Chondrocyte (in vitro differentiated cells): ENCODE results near the gene KCTD19. TPM values are rescaled to one million over a fixed set of nuclear protein-coding genes. Genes with fewer than 3 reads are reported as not detected.
A peak's percentile ranks its signal among the peaks of the same experiment; 100 is the strongest.

Experiments used
- DNase-seq: peaks from one replicate; pipeline ENCODE4 v3.0.0; 2021; ENCODE audit warnings: mixed read lengths, low spot score
- H3K27ac Mint-ChIP-seq: one replicate; pipeline ENCODE4 v1.8.0; 2021; ENCODE audit warnings: mild to moderate bottlenecking, moderate library complexity, mixed read lengths; ENCODE audit not compliant: unreplicated experiment
- H3K27me3 Mint-ChIP-seq: 2 replicates; pipeline ENCODE4 v1.8.0; 2021; ENCODE audit warnings: low read depth, mixed read lengths
- H3K36me3 Mint-ChIP-seq: 2 replicates; pipeline ENCODE4 v1.8.0; 2021; ENCODE audit warnings: low read depth, mixed read lengths
- H3K4me1 Mint-ChIP-seq: 2 replicates; pipeline ENCODE4 v1.8.0; 2021; ENCODE audit warnings: low read depth, mild to moderate bottlenecking, mixed read lengths
- H3K4me3 Mint-ChIP-seq: one replicate; pipeline ENCODE4 v1.8.0; 2021; ENCODE audit warnings: mild to moderate bottlenecking, moderate library complexity, mixed read lengths; ENCODE audit not compliant: unreplicated experiment
- H3K9me3 Mint-ChIP-seq: 2 replicates; pipeline ENCODE4 v1.8.0; 2021; ENCODE audit warnings: low read depth, mixed read lengths
- CTCF ChIP-seq: fragments of 200-600 bp; sonication (generic); IDR thresholded peaks from 2 replicates; pipeline ENCODE4 v1.5.0; 2021; ENCODE audit warnings: antibody characterized with exemption, mild to moderate bottlenecking, moderate library complexity
- total RNA-seq: library from RNA; stranded (reverse); gene quantifications from 3 replicates; pipeline ENCODE4 v1.2.1, GENCODE V29; 2021

Gene KCTD19
- total RNA-seq, 1 donor from 2014 or later = not detected

GRCh38 chr16:67246756-67247191 is 79.8 kb downstream of the KCTD19 start:
- Mint-ChIP-seq H3K36me3 (no peaks in the 10 kb centered on the region), H3K27ac (peak overlapping the region; percentile 98), H3K4me3 (peak overlapping the region; percentile 84), H3K4me1 (peaks cover 53% of the 10 kb centered on the region), H3K27me3 (no peaks in the 10 kb centered on the region), H3K9me3 (no peaks in the 10 kb centered on the region)
- TF ChIP-seq CTCF = no peak
- peak; percentile 88 for DNase-seq

- peak; percentile 76 for TF ChIP-seq CTCF
- peak overlapping the region; percentile 84 for H3K4me3 Mint-ChIP-seq
- H3K4me1 Mint-ChIP-seq = peaks cover 58% of the 10 kb centered on the region
- no peaks in the 10 kb centered on the region for H3K9me3 Mint-ChIP-seq
- peak overlapping the region; percentile 98 for H3K27ac Mint-ChIP-seq
- peak; percentile 88 for DNase-seq
- no peaks in the 10 kb centered on the region for H3K36me3 Mint-ChIP-seq
- no peaks in the 10 kb centered on the region for H3K27me3 Mint-ChIP-seq
These were observed 80.3 kb downstream of the KCTD19 start for GRCh38 chr16:67246081-67246755.

- H3K27ac Mint-ChIP-seq = peak overlapping the region; percentile 98
- no peak for DNase-seq
- no peaks in the 10 kb centered on the region for H3K27me3 Mint-ChIP-seq
- peak overlapping the region; percentile 84 for H3K4me3 Mint-ChIP-seq
- peaks cover 64% of the 10 kb centered on the region for H3K4me1 Mint-ChIP-seq
- H3K36me3 Mint-ChIP-seq = no peaks in the 10 kb centered on the region
- H3K9me3 Mint-ChIP-seq = no peaks in the 10 kb centered on the region
- no peak for TF ChIP-seq CTCF
These were observed 80.9 kb downstream of the KCTD19 start for GRCh38 chr16:67245674-67246080.

GRCh38 chr16:67245186-67245585 is 81.4 kb downstream of the KCTD19 start:
- H3K36me3 Mint-ChIP-seq = no peaks in the 10 kb centered on the region
- no peaks in the 10 kb centered on the region for H3K27me3 Mint-ChIP-seq
- no peak for TF ChIP-seq CTCF
- H3K4me3 Mint-ChIP-seq = peak overlapping the region; percentile 84
- H3K27ac Mint-ChIP-seq = peak overlapping the region; percentile 98
- peak; percentile 36 for DNase-seq
- H3K4me1 Mint-ChIP-seq = peaks cover 69% of the 10 kb centered on the region
- no peaks in the 10 kb centered on the region for H3K9me3 Mint-ChIP-seq

GRCh38 chr16:67244387-67245185 is 82.0 kb downstream of the KCTD19 start:
- H3K4me1 Mint-ChIP-seq = peaks cover 69% of the 10 kb centered on the region
- no peaks in the 10 kb centered on the region for H3K9me3 Mint-ChIP-seq
- peak overlapping the region; percentile 84 for H3K4me3 Mint-ChIP-seq
- no peaks in the 10 kb centered on the region for H3K36me3 Mint-ChIP-seq
- no peaks in the 10 kb centered on the region for H3K27me3 Mint-ChIP-seq
- peak; percentile 24 for TF ChIP-seq CTCF
- peak overlapping the region; percentile 98 for H3K27ac Mint-ChIP-seq
- peak; percentile 66 for DNase-seq
